Gastrocnemius medialis (tissue), 4 donors: Measurements from ENCODE around the gene TMED8. TPM values are rescaled to one million over a fixed set of nuclear protein-coding genes. Genes with fewer than 3 reads are reported as not detected.
A peak's percentile ranks its signal among the peaks of the same experiment; 100 is the strongest.

Source experiments
- ATAC-seq, 2 donors: fragments of 150-250 bp; one replicate each; pipeline ENCODE4 v1.9.1; 2016
- DNase-seq, 2 donors: peaks; one replicate each; pipeline ENCODE4 v3.0.0-alpha.2; 2019
- H3K27ac ChIP-seq, 4 donors: fragments of 200-600 bp; sonication (generic); 1 replicate in 1 of 4; 2 replicates in 3 of 4; pipeline ENCODE4 v1.5.1; 2016 to 2018; ENCODE audit warnings: mild to moderate bottlenecking in 2 of 4, moderate library complexity in 1 of 4
- H3K27me3 ChIP-seq, 3 donors: fragments of 200-600 bp; sonication (generic) in 2 of 3; 1 replicate in 1 of 3; 2 replicates in 2 of 3; pipeline versions ENCODE4 v1.5.1 to v1.6.0; 2016 to 2019; ENCODE audit warnings: mild to moderate bottlenecking in 1 of 3, moderate library complexity in 1 of 3
- H3K36me3 ChIP-seq, 2 donors: fragments of 200-600 bp; sonication (generic) in 1 of 2; one replicate each; pipeline ENCODE4 v1.5.1; 2017 to 2018
- H3K4me1 ChIP-seq, 2 donors: fragments of 200-600 bp; sonication (generic) in 1 of 2; one replicate each; pipeline ENCODE4 v1.5.1; 2016 to 2017; ENCODE audit warnings: mild to moderate bottlenecking in 2 of 2
- H3K4me3 ChIP-seq, 4 donors: fragments of 200-600 bp; sonication (generic) in 3 of 4; 1 replicate in 1 of 4; 2 replicates in 3 of 4; pipeline ENCODE4 v1.5.1; 2016 to 2019; ENCODE audit warnings: mild to moderate bottlenecking in 2 of 4
- H3K9me3 ChIP-seq, 3 donors: fragments of 200-600 bp; sonication (generic) in 2 of 3; 1 replicate in 1 of 3; 2 replicates in 2 of 3; pipeline ENCODE4 v1.5.1; 2016 to 2019
- POLR2A ChIP-seq, 2 donors: fragments of 450-650 bp; IDR thresholded peaks; one replicate each; pipeline ENCODE4 v1.6.1; 2017; ENCODE audit warnings: antibody characterized with exemption in 2 of 2, mild to moderate bottlenecking in 2 of 2, moderate library complexity in 2 of 2
- in situ Hi-C, 4 donors: fragments of 200-750 bp; cut with MboI; loops; one replicate each; pipeline versions ENCODE4 v1.15.0 to v1.8.0; 2017; ENCODE audit warnings: low sequenced_read_pairs in 4 of 4
- intact Hi-C: fragments of 100-400 bp; cut with DNase I; formaldehyde crosslinking; loops from one replicate; pipeline ENCODE4 v1.15.1; 2023; ENCODE audit warnings: low total_unique reads
- total RNA-seq, 4 donors: library from RNA; depleted of rRNA; stranded (reverse); fragments of >200 nt; gene quantifications; one replicate each; pipeline versions ENCODE4 v1.1.0 to v1.2.3, GENCODE V29; 2016
- TF ChIP-seq, protein P1 (sequence below), 5 experiments: fragments of 450-650 bp in 3 of 5; fragments of 200-600 bp in 2 of 5; sonication (generic) in 2 of 5; IDR thresholded peaks in 4 of 5; conservative IDR thresholded peaks in 1 of 5; 1 replicate in 4 of 5; 2 replicates in 1 of 5; pipeline ENCODE4 v1.5.1; 2016 to 2019; ENCODE audit warnings: antibody characterized with exemption in 5 of 5, mild to moderate bottlenecking in 3 of 5, moderate library complexity in 3 of 5

Gene TMED8
- total RNA-seq, 4 donors from 2014 or later = 3.0 to 5.2 (median 4.3) TPM

- peaks cover 67 to 87% of the 10 kb centered on the region in 2 donors for H3K4me1 ChIP-seq
- TF ChIP-seq POLR2A (IDR thresholded peaks at IDR 0.05) = no peak
- TF ChIP-seq, protein P1, sequence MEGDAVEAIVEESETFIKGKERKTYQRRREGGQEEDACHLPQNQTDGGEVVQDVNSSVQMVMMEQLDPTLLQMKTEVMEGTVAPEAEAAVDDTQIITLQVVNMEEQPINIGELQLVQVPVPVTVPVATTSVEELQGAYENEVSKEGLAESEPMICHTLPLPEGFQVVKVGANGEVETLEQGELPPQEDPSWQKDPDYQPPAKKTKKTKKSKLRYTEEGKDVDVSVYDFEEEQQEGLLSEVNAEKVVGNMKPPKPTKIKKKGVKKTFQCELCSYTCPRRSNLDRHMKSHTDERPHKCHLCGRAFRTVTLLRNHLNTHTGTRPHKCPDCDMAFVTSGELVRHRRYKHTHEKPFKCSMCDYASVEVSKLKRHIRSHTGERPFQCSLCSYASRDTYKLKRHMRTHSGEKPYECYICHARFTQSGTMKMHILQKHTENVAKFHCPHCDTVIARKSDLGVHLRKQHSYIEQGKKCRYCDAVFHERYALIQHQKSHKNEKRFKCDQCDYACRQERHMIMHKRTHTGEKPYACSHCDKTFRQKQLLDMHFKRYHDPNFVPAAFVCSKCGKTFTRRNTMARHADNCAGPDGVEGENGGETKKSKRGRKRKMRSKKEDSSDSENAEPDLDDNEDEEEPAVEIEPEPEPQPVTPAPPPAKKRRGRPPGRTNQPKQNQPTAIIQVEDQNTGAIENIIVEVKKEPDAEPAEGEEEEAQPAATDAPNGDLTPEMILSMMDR (IDR thresholded peaks at IDR 0.05 in 4 of 5, conservative IDR thresholded peaks at IDR 0.05 in 1 of 5) = no peak
- ATAC-seq (no peak), DNase-seq (no peak)
- intact Hi-C loops = no loop called here
- H3K27me3 ChIP-seq = no peaks in the 10 kb centered on the region
- H3K36me3 ChIP-seq = no peaks in the 10 kb centered on the region
- H3K4me3 ChIP-seq = no peak overlapping the region
- no peaks in the 10 kb centered on the region for H3K9me3 ChIP-seq
- in situ Hi-C loops = no loop called here
- H3K27ac ChIP-seq = peak overlapping the region; percentile 89 to 97 (median 96)
Measured at GRCh38 chr14:77306851-77307496, 69.9 kb downstream of the TMED8 start.

- intact Hi-C loops (no loop called here), in situ Hi-C loops (no loop called here)
- no peak for TF ChIP-seq POLR2A (IDR thresholded peaks at IDR 0.05)
- TF ChIP-seq, protein P1 (IDR thresholded peaks at IDR 0.05 in 4 of 5, conservative IDR thresholded peaks at IDR 0.05 in 1 of 5) = no peak
- Histone ChIP-seq H3K9me3 (no peaks in the 10 kb centered on the region), H3K27me3 (no peaks in the 10 kb centered on the region), H3K4me1 (peaks cover 67 to 87% of the 10 kb centered on the region in 2 donors), H3K4me3 (no peak overlapping the region), H3K27ac (peak overlapping the region; percentile 89 to 97 (median 96)), H3K36me3 (no peaks in the 10 kb centered on the region)
- DNase-seq (no peak), ATAC-seq (no peak)
Measured at GRCh38 chr14:77306416-77306815, 70.5 kb downstream of the TMED8 start.

- no peak overlapping the region for H3K4me3 ChIP-seq
- intact Hi-C loops (no loop called here), in situ Hi-C loops (no loop called here)
- H3K27ac ChIP-seq = peak overlapping the region; percentile 89 to 97 (median 96)
- peaks cover 66 to 86% of the 10 kb centered on the region in 2 donors for H3K4me1 ChIP-seq
- TF ChIP-seq POLR2A (IDR thresholded peaks at IDR 0.05) = no peak
- TF ChIP-seq, protein P1 (IDR thresholded peaks at IDR 0.05 in 4 of 5, conservative IDR thresholded peaks at IDR 0.05 in 1 of 5) = no peak
- H3K9me3 ChIP-seq = no peaks in the 10 kb centered on the region
- no peak for ATAC-seq
- no peak for DNase-seq
- no peaks in the 10 kb centered on the region for H3K27me3 ChIP-seq
- no peaks in the 10 kb centered on the region for H3K36me3 ChIP-seq
Measured at GRCh38 chr14:77305696-77306095, 71.2 kb downstream of the TMED8 start.

GRCh38 chr14:77303417-77304156 is 73.3 kb downstream of the TMED8 start:
- DNase-seq (peak; percentile 69 to 70), ATAC-seq (peak; percentile 96)
- Histone ChIP-seq H3K36me3 (peaks cover 0 to 11% of the 10 kb centered on the region in 2 donors), H3K4me3 (no peak overlapping the region), H3K27me3 (no peaks in the 10 kb centered on the region), H3K4me1 (peaks cover 66 to 71% of the 10 kb centered on the region in 2 donors), H3K9me3 (no peaks in the 10 kb centered on the region), H3K27ac (peak overlapping the region; percentile 89 to 97 (median 96))
- intact Hi-C loops = loop anchor here (5.0 kb wide), 4 partner anchors 74 to 431 kb away; partner anchors contain the start of genes AHSA1, SAMD15, TMED8 and VIPAS39
- in situ Hi-C loops = no loop called here
- TF ChIP-seq, protein P1 (IDR thresholded peaks at IDR 0.05 in 4 of 5, conservative IDR thresholded peaks at IDR 0.05 in 1 of 5) = no peak
- peak in 1 of 2 donors; percentile 68 for TF ChIP-seq POLR2A (IDR thresholded peaks at IDR 0.05)
